Measurements from ENCODE around the gene RAI1. TPM values are rescaled to one million over a fixed set of nuclear protein-coding genes. Genes with fewer than 3 reads are reported as not detected.
A peak's percentile ranks its signal among the peaks of the same experiment; 100 is the strongest.

Gene RAI1
- total and polyA plus RNA-seq, 10 of the 15 experiments (the other 5 are each of a cell fraction or from before 2014, with no cell fraction given): 0.66 to 37.7 (median 6.0) TPM

DNA sequence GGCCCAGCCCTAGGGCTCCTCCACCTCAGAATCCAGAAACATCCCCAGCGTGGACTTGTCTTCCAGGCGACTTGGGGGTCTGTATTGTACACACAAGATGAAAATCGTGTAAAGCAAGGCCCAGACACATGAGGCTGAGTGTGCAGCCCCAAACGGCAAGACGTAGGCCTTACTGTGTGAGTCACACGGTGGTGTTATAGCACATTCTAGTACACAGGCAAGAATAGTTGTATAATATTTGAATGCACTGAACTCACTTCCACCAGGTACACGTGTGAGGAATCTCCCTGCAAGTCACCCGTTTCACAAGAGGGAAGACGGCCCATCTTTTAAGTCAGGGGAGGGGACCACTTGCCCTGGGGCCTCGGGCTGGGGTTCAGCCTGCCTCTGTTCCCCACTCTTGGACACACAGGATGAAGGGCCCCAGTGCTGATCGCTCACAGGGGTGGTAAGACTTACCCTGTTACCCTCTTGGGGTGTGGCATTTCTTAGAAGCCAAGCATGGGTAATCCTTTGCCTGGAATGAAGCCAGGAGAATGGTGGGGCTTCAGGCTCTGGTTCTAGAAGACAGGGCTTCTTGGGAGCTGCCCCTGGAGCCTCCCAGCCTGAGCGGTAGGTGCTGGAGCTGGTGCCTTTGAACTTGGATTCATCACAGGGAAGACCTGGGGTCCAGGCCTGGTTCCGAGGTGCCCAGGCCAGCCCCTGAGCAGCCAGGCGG is 84.3 kb downstream of the RAI1 start:
- Histone ChIP-seq H3K4me2 (ENCODE audit: control insufficient read depth, insufficient read depth) (peak overlapping the region; percentile 31), H4K20me1 (ENCODE audit: control insufficient read depth, insufficient read depth) (no peaks in the 10 kb centered on the region; the same call in 1 of the 2 replicates), H3K27me3 (replicated peaks in 1 of 2; ENCODE audit: control insufficient read depth in 2 of 2, insufficient read depth in 2 of 2, low read length in 1 of 2) (no peaks in the 10 kb centered on the region), H3K79me2 (ENCODE audit: control insufficient read depth, insufficient read depth, low read length) (no peaks in the 10 kb centered on the region; the same call in 1 of the 2 replicates), H2AFZ (ENCODE audit: control insufficient read depth, low read depth, low read length) (no peak overlapping the region), H3K27ac (ENCODE audit: control insufficient read depth, insufficient read depth) (peak overlapping the region; percentile 41), H3K9me3 (replicated peaks; ENCODE audit: control insufficient read depth, insufficient read depth, low read length) (no peaks in the 10 kb centered on the region), H3K36me3 (ENCODE audit: control insufficient read depth in 2 of 2, insufficient read depth in 2 of 2, low read length in 1 of 2) (peaks cover 0 to 9% of the 10 kb centered on the region in 2 experiments; a peak in 2 of 4 replicates), H3K4me1 (ENCODE audit: control insufficient read depth, insufficient read depth, low read length) (peaks cover 18% of the 10 kb centered on the region), H3K9ac (ENCODE audit: control insufficient read depth, insufficient read depth, low read length) (peak overlapping the region; percentile 47; the same call in 1 of the 2 replicates), H3K4me3 (no peak overlapping the region)
- 16% methylated on average over 14 of the region's 14 CpGs for WGBS (ENCODE audit: insufficient coverage, insufficient replicate concordance, low lambda C conversion rate, missing lambda C conversion rate)
- ChIA-PET SMC1A (ENCODE audit: uncharacterized antibody, unreplicated experiment) (no interaction called here), CTCF (interaction anchor here (1.1 kb wide), 1 partner anchor 36 kb away, joined by 3 read pairs; no protein-coding TSS in a partner anchor), POLR2A (no interaction called here), RAD21 (ENCODE audit: unreplicated experiment) (no interaction called here)
- FAIRE-seq (peak; percentile 18), DNase-seq (ENCODE audit: low read depth, low spot score) (no peak), ATAC-seq (no peak)
- intact Hi-C loops (cut with micrococcal nuclease; ENCODE audit: unreplicated experiment) (no loop called here), in situ Hi-C loops (cut with MboI) (no loop called here)
- no TSS peak for BruUV-seq (replicated peaks)
- TF ChIP-seq, protein P1, sequence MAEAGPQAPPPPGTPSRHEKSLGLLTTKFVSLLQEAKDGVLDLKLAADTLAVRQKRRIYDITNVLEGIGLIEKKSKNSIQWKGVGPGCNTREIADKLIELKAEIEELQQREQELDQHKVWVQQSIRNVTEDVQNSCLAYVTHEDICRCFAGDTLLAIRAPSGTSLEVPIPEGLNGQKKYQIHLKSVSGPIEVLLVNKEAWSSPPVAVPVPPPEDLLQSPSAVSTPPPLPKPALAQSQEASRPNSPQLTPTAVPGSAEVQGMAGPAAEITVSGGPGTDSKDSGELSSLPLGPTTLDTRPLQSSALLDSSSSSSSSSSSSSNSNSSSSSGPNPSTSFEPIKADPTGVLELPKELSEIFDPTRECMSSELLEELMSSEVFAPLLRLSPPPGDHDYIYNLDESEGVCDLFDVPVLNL (IDR thresholded peaks at IDR 0.05; ENCODE audit: low read depth, low read length): no peak
- no peak for TF ChIP-seq BACH1 (IDR thresholded peaks at IDR 0.05; ENCODE audit: borderline replicate concordance)
- TF ChIP-seq RUNX3 (IDR thresholded peaks at IDR 0.05; ENCODE audit: low read length): no peak; the same call in 1 of the 2 replicates
- no peak for TF ChIP-seq SPI1 (IDR thresholded peaks at IDR 0.05; ENCODE audit: borderline replicate concordance, insufficient read depth, low read depth, low read length)
- TF ChIP-seq TBL1XR1 (IDR thresholded peaks at IDR 0.05; ENCODE audit: low read depth, low read length): no peak
- no peak for TF ChIP-seq CHD4 (IDR thresholded peaks at IDR 0.05)
